ENCODE results near the gene SUPT20H. TPM values are rescaled to one million over a fixed set of nuclear protein-coding genes. Genes with fewer than 3 reads are reported as not detected.

Gene SUPT20H
- total RNA-seq, 2 donors from 2014 or later, result 32.2 to 57.3 TPM

DNA sequence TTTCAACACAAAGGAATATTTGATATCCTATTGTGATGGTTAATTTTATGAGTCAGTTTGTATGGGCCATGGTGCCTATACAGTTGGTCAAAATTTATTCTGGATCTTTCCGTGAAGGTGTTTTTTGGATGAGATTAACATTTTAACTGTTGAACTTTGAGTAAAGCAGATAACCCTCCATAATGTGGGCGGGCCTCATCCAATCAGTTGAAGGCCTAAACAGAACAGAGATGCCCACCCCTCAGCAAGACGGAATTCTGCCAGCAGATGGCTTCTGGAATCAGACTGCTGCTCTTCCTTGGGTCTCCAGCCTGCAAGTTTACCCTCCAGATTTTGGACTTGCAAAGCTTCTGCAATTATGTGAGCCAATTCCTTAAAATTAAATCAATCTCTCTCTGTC is 30.0 kb upstream of the SUPT20H start:
- TF ChIP-seq POLR2AphosphoS5 (IDR thresholded peaks at IDR 0.05) (no peak), POLR2A (IDR thresholded peaks at IDR 0.05) (no peak)
- TF ChIP-seq, protein P1, sequence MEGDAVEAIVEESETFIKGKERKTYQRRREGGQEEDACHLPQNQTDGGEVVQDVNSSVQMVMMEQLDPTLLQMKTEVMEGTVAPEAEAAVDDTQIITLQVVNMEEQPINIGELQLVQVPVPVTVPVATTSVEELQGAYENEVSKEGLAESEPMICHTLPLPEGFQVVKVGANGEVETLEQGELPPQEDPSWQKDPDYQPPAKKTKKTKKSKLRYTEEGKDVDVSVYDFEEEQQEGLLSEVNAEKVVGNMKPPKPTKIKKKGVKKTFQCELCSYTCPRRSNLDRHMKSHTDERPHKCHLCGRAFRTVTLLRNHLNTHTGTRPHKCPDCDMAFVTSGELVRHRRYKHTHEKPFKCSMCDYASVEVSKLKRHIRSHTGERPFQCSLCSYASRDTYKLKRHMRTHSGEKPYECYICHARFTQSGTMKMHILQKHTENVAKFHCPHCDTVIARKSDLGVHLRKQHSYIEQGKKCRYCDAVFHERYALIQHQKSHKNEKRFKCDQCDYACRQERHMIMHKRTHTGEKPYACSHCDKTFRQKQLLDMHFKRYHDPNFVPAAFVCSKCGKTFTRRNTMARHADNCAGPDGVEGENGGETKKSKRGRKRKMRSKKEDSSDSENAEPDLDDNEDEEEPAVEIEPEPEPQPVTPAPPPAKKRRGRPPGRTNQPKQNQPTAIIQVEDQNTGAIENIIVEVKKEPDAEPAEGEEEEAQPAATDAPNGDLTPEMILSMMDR (IDR thresholded peaks at IDR 0.05), result no peak
- no peaks in the 10 kb centered on the region for H3K27me3 ChIP-seq (replicated peaks; ENCODE audit: insufficient read depth)
- H3K9me3 ChIP-seq, result no peaks in the 10 kb centered on the region
- H3K27ac ChIP-seq, result no peak overlapping the region
- H3K4me3 ChIP-seq, result no peak overlapping the region
- no peaks in the 10 kb centered on the region for H3K4me1 ChIP-seq (replicated peaks)
- 91% methylated on average over 3 of the region's 3 CpGs for WGBS
- intact Hi-C loops (cut with DNase I), result no loop called here
- H3K36me3 ChIP-seq, result no peaks in the 10 kb centered on the region
- DNase-seq (ENCODE audit: low spot score), result no peak

DNA sequence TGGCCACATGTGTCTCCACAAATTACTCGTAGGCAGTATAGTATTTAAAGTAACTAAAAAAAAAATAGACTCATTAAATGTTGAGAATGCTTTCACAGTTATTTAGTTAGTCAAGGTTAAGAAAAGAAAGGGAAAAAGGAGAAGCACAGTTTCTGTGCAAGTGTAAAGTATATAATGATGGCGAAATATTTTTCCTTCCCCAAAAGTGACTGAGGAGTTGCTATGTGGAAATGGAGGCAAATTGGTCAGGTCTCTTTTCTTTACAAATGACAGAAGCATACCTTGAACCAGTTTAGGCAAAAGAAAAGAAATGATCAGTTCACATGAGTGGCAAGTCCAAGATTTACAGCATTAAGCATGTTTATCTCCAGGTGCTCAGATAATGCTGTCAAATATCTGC is 28.0 kb upstream of the SUPT20H start:
- no peaks in the 10 kb centered on the region for H3K36me3 ChIP-seq
- TF ChIP-seq POLR2A (IDR thresholded peaks at IDR 0.05), result no peak
- WGBS, result 73% methylated on average over 2 of the region's 2 CpGs
- no peak for DNase-seq (ENCODE audit: low spot score)
- no peaks in the 10 kb centered on the region for H3K9me3 ChIP-seq
- H3K4me1 ChIP-seq (replicated peaks), result no peaks in the 10 kb centered on the region
- no peaks in the 10 kb centered on the region for H3K27me3 ChIP-seq (replicated peaks; ENCODE audit: insufficient read depth)
- H3K27ac ChIP-seq, result no peak overlapping the region
- H3K4me3 ChIP-seq, result no peak overlapping the region
- intact Hi-C loops (cut with DNase I), result no loop called here

DNA sequence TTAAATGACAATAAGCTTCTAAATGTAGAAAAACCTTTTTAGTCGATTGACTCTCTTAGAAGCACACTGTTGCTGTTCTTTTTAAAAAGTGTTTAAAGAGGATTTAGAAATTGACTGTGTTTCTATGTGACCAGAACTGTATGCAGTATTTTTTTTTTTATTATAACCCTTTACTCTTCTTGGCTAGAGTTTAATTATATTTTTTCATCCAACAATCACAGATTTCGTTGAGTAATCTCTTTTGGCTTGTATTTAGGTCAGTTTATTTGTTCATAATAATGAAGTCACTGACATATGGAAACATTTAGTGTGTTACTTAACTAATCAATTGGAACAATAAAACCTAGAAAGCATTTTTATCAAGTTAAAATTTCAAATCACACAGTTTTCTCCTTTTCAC is 26.1 kb upstream of the SUPT20H start:
- no peaks in the 10 kb centered on the region for H3K27me3 ChIP-seq (replicated peaks; ENCODE audit: insufficient read depth)
- no peak overlapping the region for H3K27ac ChIP-seq
- no peak overlapping the region for H3K4me3 ChIP-seq
- no peaks in the 10 kb centered on the region for H3K36me3 ChIP-seq
- no peak for DNase-seq (ENCODE audit: low spot score)
- intact Hi-C loops (cut with DNase I), result no loop called here
- 63% methylated on average over 2 of the region's 2 CpGs for WGBS
- H3K9me3 ChIP-seq, result no peaks in the 10 kb centered on the region
- H3K4me1 ChIP-seq (replicated peaks), result no peaks in the 10 kb centered on the region
- TF ChIP-seq POLR2AphosphoS5 (IDR thresholded peaks at IDR 0.05) (no peak), POLR2A (IDR thresholded peaks at IDR 0.05) (no peak)
- TF ChIP-seq, protein P1 (IDR thresholded peaks at IDR 0.05), result no peak

DNA sequence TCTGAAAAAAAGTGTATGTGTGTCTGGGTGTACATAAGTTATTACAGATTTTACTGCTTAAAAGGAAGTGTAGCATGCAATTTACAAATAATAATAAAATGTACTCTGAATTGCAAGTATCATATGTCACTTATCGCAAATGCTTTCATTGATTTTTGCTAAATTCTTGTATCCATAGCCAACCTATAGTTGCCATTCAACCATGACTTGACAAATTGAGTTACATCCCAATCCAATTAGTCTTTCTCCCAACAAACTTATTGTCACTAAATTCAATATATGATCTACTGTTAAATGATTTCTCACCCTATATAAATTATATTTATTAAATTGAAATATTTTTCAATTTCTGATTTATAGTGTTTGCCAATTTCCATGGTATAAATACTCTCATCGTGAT is 17.3 kb upstream of the SUPT20H start:
- Histone ChIP-seq H3K27me3 (replicated peaks; ENCODE audit: insufficient read depth) (peaks cover 2% of the 10 kb centered on the region), H3K9me3 (no peaks in the 10 kb centered on the region), H3K4me3 (no peak overlapping the region), H3K36me3 (no peaks in the 10 kb centered on the region), H3K27ac (no peak overlapping the region), H3K4me1 (replicated peaks) (no peaks in the 10 kb centered on the region)
- TF ChIP-seq, protein P1 (IDR thresholded peaks at IDR 0.05), result no peak
- intact Hi-C loops (cut with DNase I), result no loop called here
- 93% methylated on average over 2 of the region's 2 CpGs for WGBS
- no peak for DNase-seq (ENCODE audit: low spot score)

DNA sequence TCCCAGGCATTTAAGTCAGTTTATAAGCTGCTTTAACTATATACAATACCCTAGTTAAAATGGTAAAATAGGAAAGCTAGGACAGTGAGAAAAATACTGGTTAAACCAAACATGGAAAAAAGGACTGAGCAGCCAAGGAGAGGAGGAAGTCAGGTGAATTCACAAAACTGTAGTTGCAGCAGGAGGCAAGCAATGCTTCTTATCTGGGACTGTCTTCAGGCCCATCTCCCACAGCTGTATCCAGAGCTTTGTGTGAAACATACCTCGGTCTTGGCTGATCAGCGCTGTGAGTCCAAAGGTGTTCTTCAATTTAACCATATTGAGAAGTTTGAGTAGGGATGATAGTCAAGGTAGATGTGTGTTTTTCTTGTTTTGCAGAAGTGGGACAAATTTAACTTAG is 15.7 kb upstream of the SUPT20H start:
- no peaks in the 10 kb centered on the region for H3K9me3 ChIP-seq
- DNase-seq (ENCODE audit: low spot score), result no peak
- no peaks in the 10 kb centered on the region for H3K4me1 ChIP-seq (replicated peaks)
- intact Hi-C loops (cut with DNase I), result no loop called here
- peaks cover 2% of the 10 kb centered on the region for H3K27me3 ChIP-seq (replicated peaks; ENCODE audit: insufficient read depth)
- TF ChIP-seq, protein P1 (IDR thresholded peaks at IDR 0.05), result no peak
- no peak for TF ChIP-seq POLR2AphosphoS5 (IDR thresholded peaks at IDR 0.05)
- no peak for TF ChIP-seq POLR2A (IDR thresholded peaks at IDR 0.05)
- H3K4me3 ChIP-seq, result no peak overlapping the region
- no peaks in the 10 kb centered on the region for H3K36me3 ChIP-seq
- no peak overlapping the region for H3K27ac ChIP-seq
- 88% methylated on average over 2 of the region's 2 CpGs for WGBS

Measured in prostate gland (tissue), 2 donors.